Caki2 (cell line): ENCODE data around the gene UFC1. TPM values are rescaled to one million over a fixed set of nuclear protein-coding genes. Genes with fewer than 3 reads are reported as not detected.
A peak's percentile ranks its signal among the peaks of the same experiment; 100 is the strongest.
"Not testable (repeated sequence)": the region's sequence is repeated elsewhere in the genome, so short reads cannot be mapped to it uniquely, and the experiment has no call there.

ENCODE experiments used
- DNase-seq: peaks from one replicate; pipeline ENCODE4 v3.0.0-alpha.2; 2015; ENCODE audit warnings: low read depth
- in situ Hi-C: cut with HindIII; loops from 2 replicates; pipeline ENCODE4 v1.10.0; 2016; ENCODE audit warnings: low sequenced_read_pairs, low pct_unique_long_range_greater_than_20kb, mixed read lengths
- total RNA-seq: library from RNA; depleted of rRNA; stranded (reverse); fragments of >200 nt; shearing (Covaris generic); gene quantifications from 2 replicates; pipeline ENCODE4 v1.2.3, GENCODE V29; 2014; ENCODE audit warnings: low replicate concordance; rRNA removed

The UFC1 gene
- total RNA-seq: 189 and 204 TPM in 2 replicates

DNA sequence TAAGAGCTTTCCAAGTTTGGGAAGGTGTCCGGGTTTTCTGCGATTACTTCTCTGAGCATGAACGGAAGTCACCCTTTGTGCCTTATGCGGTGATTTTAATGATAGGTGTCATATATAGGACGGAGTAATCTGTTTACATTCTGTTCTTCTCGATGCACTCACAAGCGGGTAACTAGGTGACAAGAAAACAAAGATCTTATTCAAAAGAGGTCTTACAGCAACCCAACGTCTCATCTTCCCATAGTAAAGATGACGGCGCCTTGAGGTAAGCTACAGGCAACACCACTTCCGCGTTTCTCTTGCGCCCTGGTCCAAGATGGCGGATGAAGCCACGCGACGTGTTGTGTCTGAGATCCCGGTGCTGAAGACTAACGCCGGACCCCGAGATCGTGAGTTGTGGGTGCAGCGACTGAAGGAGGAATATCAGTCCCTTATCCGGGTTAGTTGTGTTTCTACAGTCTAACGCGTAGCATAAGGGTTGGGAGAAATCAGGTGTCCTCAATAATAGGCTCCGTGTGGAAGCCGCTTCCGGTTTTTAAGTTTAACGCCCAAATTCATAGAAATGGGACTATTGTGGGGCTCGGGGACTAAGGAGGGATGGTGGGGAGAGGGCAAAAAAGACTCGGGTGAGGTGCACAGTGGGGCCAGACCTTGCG is at the start of gene UFC1:
UFC1 (plus strand) TSS at position 297 of the 656 bp plus-strand sequence; CDS start at position 317, 20 bp downstream.
- DNase-seq: peak; percentile 88
- in situ Hi-C loops: no loop called here

DNA sequence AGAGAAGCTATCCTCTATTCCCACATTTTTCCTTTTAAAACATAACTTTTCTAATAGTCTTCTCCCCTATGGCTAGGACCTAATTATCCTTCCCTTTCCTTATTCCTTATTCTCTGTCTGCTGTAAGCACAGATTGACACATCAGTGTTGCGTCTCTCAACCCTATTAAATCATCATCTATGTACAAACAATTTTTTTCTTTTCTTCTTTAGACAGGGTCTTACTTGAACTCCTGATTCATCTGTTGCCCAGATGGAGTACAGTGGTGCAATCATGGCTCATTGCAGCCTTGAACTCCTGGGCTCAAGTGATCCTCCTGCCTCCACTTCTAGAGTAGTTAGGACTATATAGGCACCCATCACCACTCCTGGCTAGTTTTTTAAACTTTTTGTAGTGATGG is 47.3 kb upstream of the UFC1 start:
- in situ Hi-C loops: no loop called here
- DNase-seq: no peak

DNA sequence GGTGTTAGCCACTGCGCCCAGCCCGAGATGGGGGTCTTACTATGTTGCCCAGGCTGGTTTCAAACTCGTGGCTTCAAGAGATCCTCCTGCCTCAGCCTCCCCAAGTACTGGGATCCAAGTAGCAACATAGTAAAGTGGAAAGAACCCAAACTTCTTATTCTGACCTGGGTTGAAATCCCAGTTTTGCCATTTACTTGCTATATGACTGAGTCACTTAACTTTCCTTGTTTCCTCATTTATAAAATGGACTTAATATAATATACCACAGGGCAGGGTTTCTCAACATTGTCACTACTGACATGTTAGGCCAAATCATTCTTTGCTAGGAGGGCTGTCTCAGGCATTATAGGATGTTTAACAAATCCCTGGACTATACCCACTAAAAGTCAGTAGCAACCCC is 42.7 kb upstream of the UFC1 start:
- in situ Hi-C loops: no loop called here
- no peak for DNase-seq

DNA sequence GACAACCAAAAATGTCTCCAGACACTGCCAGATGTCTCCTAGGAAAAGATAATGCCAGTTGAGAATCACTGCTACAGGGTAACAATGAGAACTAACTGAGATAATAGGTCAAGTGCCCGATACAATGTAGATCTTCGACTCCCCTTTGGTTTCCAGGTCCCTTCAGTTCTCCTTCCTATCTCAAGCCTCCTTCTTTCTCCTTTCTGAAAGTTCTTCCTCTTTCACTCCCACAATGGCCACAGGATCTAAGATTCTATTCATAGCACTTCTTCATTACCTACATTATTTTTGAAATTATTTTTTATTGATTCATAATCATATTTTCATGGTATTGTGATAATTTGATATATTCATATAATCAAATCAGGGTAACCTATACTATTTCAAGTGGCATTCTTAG is 42.3 kb upstream of the UFC1 start:
- no peak for DNase-seq
- in situ Hi-C loops: no loop called here

DNA sequence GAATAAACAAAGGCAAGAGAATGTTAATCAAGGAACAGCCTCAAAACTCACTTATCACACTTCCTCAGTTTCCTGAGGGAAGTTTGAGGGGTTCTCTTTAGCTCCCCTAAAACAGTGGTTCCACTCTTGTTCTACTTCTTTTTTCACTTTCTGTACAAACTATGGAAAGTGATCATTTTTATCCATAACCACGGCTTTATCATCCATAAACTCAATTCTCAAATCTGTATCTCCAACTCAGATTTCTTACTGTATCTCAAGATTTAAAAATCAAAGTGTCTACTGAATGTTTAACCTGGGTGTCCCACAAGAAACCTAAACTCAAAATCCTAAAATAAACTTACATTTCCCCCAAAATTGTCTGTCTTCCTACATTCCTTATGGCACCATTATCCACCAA is 39.9 kb upstream of the UFC1 start:
- in situ Hi-C loops: no loop called here
- DNase-seq: no peak

DNA sequence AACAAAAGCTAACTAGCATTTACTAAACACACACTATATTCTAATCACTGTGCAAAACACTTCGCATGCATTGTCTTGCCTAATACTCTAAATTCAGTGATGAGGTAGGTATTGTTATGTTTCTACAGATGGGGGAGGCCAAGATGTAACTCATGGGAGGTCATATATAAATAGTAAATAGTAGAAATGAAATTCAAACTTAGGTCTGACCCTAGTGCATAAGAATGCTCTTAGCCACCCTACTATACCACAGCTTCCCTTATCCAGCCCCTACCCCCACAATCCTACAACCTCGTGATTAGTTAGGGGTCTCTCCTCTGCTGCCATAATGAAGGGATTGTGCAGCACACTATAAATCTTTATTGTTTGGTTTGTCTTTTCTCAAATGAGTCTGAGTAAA is 39.2 kb upstream of the UFC1 start:
- in situ Hi-C loops: no loop called here

DNA sequence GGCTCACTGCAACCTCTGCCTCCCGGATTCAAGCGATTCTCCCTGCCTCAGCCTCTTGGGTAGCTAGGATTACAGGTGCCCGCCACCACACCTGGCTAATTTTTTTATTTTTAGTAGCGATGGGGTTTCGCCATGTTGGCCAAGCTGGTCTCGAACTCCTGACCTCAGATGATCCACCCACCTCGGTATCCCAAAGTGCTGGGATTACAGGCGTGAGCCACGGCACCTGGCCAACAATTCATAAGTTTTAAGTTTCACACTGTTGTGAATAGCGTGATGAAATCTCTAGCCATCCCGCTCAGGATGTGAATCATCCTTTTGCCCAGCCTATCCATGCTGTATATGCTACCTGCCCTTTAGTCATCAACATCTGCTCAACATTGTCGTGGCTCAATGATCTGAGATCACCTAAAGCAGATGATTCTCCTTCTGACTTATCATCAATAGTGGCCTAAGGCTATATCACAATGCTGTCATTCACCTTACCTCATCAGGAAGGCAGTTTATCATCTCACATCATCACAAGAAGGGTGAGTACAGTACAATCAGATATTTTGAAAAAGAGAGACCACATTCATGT is 38.6 kb upstream of the UFC1 start:
- in situ Hi-C loops: no loop called here

More for the DNA sequence above, 39.2 kb upstream of the UFC1 start:
- no peak for DNase-seq

DNA sequence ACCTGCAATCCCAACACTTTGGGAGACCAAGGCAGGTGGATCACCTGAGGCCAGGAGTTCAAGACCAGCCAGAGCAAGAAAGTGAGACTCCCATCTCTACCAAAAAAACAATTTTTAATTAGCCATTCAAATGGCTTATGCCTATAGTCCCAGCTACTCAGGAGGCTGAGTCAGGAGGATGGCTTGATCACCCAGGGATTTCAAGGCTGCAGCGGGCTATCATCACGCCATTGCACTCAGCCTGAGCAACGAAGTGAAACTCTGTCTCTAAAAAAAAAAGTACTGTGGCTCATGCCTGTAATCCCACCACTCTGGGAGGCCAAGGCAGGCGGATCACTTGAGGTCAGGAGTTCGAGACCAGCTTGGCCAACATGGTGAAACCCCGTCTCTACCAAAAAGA is 37.8 kb upstream of the UFC1 start:
- in situ Hi-C loops, DNase-seq: not testable (repeated sequence)

More for the DNA sequence above, 38.6 kb upstream of the UFC1 start:
- peak; percentile 84 for DNase-seq

DNA sequence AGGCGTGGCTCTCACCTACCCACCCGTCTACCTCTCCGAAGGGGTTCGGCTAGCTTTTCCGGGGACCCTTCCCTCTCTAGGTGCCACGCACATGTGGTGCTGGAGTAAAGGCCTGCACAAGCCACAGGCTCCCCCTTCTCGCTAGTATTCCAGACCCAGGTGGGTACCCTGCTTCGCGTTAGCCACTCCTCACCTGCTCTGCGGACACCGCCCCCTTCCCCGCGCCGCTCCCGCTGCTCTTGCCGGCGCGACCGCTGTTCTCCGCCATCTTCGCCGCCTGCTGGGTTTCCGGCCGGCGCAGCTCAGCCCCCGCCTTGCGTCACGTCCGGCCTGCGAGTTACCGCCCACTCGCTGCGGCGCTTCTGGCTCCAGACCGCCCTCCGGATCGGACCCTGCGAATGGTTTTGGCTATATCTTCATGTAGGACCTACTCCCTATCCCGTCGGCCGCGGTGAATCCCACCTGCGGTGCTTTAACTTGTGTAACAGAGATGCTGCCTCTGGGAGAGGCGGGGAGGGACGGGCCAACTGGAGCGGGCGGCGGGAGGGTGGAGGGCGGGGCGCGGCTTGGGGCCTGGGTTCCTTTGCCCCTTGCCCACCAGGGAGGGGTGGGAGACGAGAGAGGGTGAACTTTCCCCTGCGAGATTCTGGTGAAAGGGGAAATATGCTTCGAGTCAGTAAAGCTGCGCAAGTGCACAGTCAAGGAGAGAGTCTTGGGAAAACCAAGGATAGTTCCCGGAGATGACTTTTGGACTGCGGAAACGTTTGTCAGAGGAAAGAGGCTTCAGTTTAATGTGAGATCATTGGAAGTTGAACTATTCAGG is 35.8 kb upstream of the UFC1 start, which contains the start of the genes NIT1 and PFDN2:
NIT1 (plus strand) TSS at position 347 of the 823 bp plus-strand sequence; CDS start at position 419, 72 bp downstream.
PFDN2 (minus strand) TSS at position 279 of the 823 bp plus-strand sequence; CDS start at position 268, 11 bp downstream.
- peak; percentile 76 for DNase-seq
- in situ Hi-C loops: no loop called here

DNA sequence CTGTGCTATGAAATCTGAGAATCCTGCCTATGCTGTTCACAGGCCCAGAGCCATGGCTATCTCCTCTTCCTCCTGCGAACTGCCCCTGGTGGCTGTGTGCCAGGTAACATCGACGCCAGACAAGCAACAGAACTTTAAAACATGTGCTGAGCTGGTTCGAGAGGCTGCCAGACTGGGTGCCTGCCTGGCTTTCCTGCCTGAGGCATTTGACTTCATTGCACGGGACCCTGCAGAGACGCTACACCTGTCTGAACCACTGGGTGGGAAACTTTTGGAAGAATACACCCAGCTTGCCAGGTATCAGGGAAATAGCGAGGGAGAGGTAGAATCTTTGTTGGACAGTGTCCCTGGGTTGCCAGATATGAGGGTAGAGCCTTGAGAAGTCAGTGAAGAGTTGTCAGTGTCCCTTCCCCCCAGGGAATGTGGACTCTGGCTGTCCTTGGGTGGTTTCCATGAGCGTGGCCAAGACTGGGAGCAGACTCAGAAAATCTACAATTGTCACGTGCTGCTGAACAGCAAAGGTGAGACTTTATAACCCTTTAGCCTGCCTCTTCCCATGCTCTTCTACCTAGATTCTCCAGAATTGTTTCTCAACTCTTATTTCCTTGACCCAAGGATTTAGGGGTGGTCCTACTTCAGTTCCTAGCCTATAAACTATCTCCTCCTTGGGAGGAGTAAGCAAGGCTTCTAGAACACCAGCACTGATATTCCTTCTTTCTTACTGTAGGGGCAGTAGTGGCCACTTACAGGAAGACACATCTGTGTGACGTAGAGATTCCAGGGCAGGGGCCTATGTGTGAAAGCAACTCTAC is 34.5 kb upstream of the UFC1 start:
- DNase-seq: peak; percentile 72
- in situ Hi-C loops: no loop called here

DNA sequence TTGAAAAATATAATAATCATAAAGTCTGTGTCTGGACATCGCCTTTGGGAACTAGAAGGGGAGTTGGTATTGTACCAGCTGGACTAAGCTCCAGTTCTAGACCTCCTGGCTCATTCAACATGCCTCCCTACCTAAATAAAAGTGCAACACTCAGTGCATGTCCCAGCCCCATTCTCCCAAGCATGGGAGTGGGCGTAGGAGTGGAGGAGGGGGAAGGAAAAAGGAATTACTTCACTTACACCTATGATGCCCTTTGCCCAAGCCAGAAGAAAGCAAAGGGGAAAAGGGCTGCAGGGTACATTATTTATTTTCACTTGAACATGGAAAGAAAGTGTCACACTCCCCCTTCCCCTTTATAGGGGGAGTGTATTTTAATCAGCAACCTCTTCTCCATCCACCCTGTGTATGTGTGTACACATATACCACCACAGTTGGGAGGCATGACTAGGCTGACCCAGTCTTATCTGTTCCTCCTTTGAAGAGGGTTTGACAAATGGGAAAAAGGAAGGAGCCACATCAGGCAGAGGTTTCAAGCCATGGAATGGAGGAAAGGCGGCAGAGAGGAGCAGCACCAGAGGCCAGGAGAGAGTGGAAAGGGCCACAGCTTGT is 32.6 kb upstream of the UFC1 start:
- in situ Hi-C loops: no loop called here
- DNase-seq: no peak

DNA sequence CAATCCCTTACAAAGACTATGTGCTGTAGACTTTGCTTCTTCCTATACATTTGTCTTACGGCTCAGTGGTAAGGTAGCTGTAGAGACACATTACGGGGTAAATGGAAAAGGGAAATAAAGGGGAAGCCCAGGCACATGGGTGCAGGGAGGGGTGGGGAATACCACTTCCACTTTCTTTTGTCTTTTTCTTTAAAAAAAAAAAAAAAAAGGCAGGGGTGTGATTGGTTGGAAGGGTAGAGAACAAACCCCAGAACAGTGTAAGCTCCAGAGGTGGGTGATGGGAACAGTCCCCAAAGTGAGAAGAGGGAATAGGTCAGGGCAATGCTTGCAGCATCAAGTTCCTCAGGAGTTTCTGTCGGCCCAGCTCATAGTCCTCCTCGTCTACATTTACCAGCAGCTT is 31.9 kb upstream of the UFC1 start:
- no peak for DNase-seq
- in situ Hi-C loops: no loop called here

DNA sequence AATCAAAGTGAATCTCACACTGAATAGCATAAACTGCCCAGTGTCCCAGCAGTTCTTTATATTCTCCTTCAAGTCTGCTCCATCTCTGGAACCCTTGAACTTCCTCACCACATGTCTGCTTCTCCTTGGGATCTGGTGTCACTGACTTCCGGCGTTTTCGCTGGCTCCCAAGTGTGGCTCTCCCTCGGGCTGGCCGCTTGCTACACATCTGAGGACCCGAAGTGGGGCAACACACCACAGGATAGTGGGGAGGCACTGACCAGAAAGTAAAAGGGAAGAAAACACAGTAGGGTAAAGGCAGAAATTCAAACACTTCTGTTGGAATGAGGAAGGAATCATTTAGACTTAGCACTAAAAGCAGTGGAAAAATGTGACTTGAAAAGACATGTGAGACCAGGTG is 30.8 kb upstream of the UFC1 start:
- DNase-seq: no peak
- in situ Hi-C loops: no loop called here

DNA sequence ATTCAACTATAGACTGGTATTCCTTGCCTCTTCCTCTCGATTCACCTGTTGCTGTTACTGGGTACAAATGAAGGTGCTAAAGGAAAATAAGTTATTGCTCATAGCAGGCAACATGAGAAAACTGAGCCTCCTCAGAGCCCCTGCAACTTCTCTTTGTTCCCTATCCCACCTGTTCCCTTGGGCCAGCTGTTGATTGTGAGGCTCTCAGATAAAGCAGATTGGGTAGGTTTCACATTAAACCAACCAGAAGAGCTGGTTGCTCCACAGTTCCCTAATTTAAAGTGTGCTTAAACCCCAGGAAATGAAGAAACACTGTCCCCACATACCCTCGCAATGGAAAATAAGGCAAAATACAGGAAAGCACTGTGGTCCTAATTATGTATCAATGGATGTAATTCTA is 26.1 kb upstream of the UFC1 start:
- no peak for DNase-seq
- in situ Hi-C loops: no loop called here

DNA sequence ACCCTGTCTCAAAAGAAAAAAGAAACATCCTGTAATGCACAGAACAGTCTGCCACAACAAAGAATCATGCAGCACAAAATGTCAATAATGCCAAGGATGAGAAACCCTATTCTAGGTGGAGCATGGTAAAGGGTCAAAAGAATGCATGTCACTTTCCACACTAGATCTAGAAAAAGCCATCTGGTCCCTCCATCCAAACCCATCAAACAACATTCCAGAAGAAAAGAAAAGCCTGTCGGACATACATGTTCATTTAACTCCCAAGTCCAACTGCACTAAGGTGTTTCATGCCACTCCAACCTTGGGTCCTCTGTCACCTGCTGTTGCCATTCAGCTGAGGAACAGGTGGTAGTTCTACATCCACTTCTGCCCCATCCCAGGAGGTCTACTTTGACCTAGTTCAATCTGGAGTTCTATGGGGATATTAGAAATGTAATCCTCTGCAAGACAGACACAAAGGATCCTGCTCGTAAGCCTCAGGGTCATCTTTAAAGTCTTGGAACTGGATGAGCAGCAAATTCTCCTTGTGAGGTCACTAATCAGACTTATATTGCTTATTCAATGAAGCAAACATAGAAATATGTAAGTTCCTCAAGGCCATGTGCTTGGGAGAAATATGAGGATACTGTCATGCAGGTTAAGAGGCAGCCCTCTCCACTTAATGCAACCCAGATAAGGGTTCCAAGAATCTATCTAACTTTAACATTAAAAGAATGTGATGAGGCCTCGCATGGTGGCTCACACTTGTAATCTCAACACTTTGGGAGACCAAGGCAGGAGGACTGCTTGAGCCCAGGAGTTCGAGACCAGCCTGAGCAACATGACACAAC is 25.0 kb upstream of the UFC1 start:
- no peak for DNase-seq
- in situ Hi-C loops: no loop called here

DNA sequence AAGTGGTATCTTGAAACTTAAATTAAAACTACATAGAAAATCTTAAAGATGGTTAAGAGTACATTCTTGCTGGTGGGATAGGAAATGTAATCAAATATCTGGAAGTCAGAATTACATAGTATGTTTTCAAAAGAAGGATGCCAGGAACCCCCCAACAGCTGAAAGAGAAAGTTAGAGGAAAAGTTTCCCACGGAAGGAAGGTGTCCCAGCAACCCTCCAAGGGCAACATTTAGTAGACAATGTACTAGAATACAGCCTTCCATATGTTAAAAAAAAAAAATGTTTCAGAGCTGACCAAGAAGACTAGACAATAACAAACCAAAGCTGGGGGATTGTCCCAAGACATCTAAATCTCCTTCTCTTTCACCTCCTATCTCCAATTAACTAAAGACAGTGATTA is 23.5 kb upstream of the UFC1 start:
- in situ Hi-C loops: no loop called here
- DNase-seq: no peak
